ENCODE measurements around the gene CEP164.
"Not testable (repeated sequence)": the region's sequence is repeated elsewhere in the genome, so short reads cannot be mapped to it uniquely, and the experiment has no call there.

CEP164 gene

DNA sequence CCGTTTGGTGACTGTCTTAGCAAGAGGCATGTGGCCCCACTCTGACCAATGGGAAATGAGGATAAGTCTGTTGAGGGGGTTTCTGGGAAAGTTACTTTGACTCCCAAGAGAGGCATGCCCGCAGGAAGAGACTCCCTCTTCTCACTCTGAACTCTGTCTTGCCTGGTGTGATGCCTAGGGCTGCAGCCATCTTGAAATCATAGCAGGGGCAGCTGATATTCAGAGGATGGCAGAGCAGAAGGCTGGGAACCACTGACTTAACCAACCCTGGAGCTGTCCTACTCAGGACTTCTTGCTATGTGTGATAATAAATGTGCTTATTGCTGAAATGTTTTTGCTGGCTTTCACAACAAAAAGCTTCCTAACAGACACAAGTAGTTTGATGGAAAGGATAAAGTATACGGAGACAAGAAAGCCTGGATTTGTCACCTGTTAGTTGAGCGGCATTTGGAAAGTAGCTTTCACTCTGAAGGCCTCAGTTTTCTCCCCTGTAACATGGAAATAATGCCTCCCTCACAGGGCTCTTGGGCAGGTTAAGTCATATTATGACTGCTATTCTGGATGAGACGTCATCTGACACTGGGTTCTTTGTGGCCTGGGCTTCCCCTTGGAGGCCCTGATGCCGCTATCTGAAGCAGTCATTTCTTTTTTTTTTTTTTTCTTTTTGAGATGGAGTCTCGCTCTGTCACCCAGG lies 128.5 kb downstream of the CEP164 start:
- no peaks in the 10 kb centered on the region for H3K36me3 ChIP-seq (ENCODE audit: control insufficient read depth in 2 of 2, insufficient read depth in 1 of 2, low read length in 2 of 2)
- TF ChIP-seq ZNF548 (tag by site-specific recombination; IDR thresholded peaks at IDR 0.05) (no peak), ZNF394 (tag by site-specific recombination; IDR thresholded peaks at IDR 0.05; ENCODE audit: borderline replicate concordance) (no peak), ZNF266 (tag by site-specific recombination; IDR thresholded peaks at IDR 0.05; ENCODE audit: low read depth) (no peak)
- H3K27ac ChIP-seq (ENCODE audit: extremely low read depth, low read depth, low read length), result no peak overlapping the region
- H3K4me3 ChIP-seq (ENCODE audit: low read depth, low read length), result no peak overlapping the region
- no peaks in the 10 kb centered on the region for H3K9me3 ChIP-seq (ENCODE audit: control insufficient read depth, insufficient read depth, low read depth, low read length)
- POLR2A ChIA-PET, result no interaction called here
- CTCF ChIA-PET, result no interaction called here
- H3K4me1 ChIP-seq (ENCODE audit: control insufficient read depth, insufficient read depth, low read length), result no peaks in the 10 kb centered on the region

- H3K27ac ChIP-seq (ENCODE audit: extremely low read depth, low read depth, low read length); H3K36me3 ChIP-seq (ENCODE audit: control insufficient read depth in 2 of 2, insufficient read depth in 1 of 2, low read length in 2 of 2); POLR2A ChIA-PET; H3K9me3 ChIP-seq (ENCODE audit: control insufficient read depth, insufficient read depth, low read depth, low read length); H3K4me1 ChIP-seq (ENCODE audit: control insufficient read depth, insufficient read depth, low read length); H3K4me3 ChIP-seq (ENCODE audit: low read depth, low read length): not testable (repeated sequence)
- CTCF ChIA-PET, result interaction anchor here (0.6 kb wide), 1 partner anchor 506 kb away, joined by 4 read pairs; no protein-coding TSS in a partner anchor
Observed at GRCh38 chr11:117456721-117457029, 129.0 kb downstream of the CEP164 start.

DNA sequence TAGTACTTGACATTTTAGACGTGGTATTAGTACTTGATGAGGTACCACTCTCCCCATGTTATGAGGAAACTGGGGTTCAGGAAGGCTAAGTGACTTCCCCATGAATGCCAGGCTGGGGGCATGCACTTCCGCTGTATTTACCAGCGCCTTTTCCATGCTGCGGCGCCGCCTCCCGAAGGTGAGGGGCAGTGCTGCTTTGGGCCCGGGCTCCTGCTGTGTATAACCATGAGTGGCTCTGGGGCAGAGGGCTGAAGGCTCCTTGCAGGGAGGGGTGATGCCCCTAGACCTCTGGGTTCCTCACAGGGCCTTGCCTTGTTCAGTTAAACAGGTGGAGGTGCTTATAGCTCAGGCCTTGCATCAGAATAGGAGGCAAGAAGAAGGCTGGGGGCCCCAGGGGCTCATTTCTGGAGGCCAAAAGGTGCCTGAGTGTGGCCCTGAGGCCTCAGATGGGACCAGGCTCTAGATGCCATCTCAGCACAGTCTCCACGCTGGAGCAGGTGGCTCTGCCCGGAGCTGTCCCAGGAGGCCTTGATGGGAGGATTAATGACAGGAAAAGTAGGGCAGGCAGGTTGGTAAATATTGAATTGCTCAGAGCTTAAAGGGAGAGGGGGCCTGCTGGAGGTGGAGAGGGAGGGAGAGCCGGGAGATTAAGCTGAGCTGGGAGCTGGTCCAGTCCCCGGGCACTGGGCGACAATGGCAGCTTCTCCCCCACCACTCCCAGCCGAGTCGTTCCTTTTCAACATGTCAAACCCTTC lies 129.6 kb downstream of the CEP164 start:
- Histone ChIP-seq H3K9me3 (ENCODE audit: control insufficient read depth, insufficient read depth, low read depth, low read length) (no peaks in the 10 kb centered on the region), H3K27ac (ENCODE audit: extremely low read depth, low read depth, low read length) (no peak overlapping the region), H3K4me3 (ENCODE audit: low read depth, low read length) (no peak overlapping the region), H3K4me1 (ENCODE audit: control insufficient read depth, insufficient read depth, low read length) (no peaks in the 10 kb centered on the region), H3K36me3 (ENCODE audit: control insufficient read depth in 2 of 2, insufficient read depth in 1 of 2, low read length in 2 of 2) (no peaks in the 10 kb centered on the region)
- ChIA-PET CTCF (interaction anchor here (0.6 kb wide), 1 partner anchor 506 kb away, joined by 4 read pairs; no protein-coding TSS in a partner anchor), POLR2A (no interaction called here)
- TF ChIP-seq ZNF596 (tag by site-specific recombination; IDR thresholded peaks at IDR 0.05), result no peak
- TF ChIP-seq ZNF521 (tag by site-specific recombination; IDR thresholded peaks at IDR 0.05), result no peak

GRCh38 chr11:117457835-117458234 lies 130.2 kb downstream of the CEP164 start:
- no peaks in the 10 kb centered on the region for H3K9me3 ChIP-seq (ENCODE audit: control insufficient read depth, insufficient read depth, low read depth, low read length)
- H3K4me3 ChIP-seq (ENCODE audit: low read depth, low read length), result no peak overlapping the region
- H3K27ac ChIP-seq (ENCODE audit: extremely low read depth, low read depth, low read length), result no peak overlapping the region
- no peaks in the 10 kb centered on the region for H3K36me3 ChIP-seq (ENCODE audit: control insufficient read depth in 2 of 2, insufficient read depth in 1 of 2, low read length in 2 of 2)
- CTCF ChIA-PET, result no interaction called here
- H3K4me1 ChIP-seq (ENCODE audit: control insufficient read depth, insufficient read depth, low read length), result no peaks in the 10 kb centered on the region
- POLR2A ChIA-PET, result no interaction called here
- TF ChIP-seq ZNF16 (tag by site-specific recombination; IDR thresholded peaks at IDR 0.05; ENCODE audit: low read depth) (no peak), ZEB2 (tag by site-specific recombination; IDR thresholded peaks at IDR 0.05) (no peak), ZNF169 (tag by site-specific recombination; IDR thresholded peaks at IDR 0.05) (no peak), ZFHX2 (tag by site-specific recombination; conservative IDR thresholded peaks at IDR 0.05) (no peak), ZNF362 (tag by site-specific recombination; IDR thresholded peaks at IDR 0.05) (no peak), ZNF830 (tag by site-specific recombination; IDR thresholded peaks at IDR 0.05; ENCODE audit: low read depth) (no peak), ZNF202 (tag by site-specific recombination; IDR thresholded peaks at IDR 0.05; ENCODE audit: borderline replicate concordance) (no peak), ZXDB (tag by site-specific recombination; IDR thresholded peaks at IDR 0.05) (no peak), ZNF404 (tag by site-specific recombination; IDR thresholded peaks at IDR 0.05) (no peak), BCL11B (tag by site-specific recombination; IDR thresholded peaks at IDR 0.05; ENCODE audit: low read depth) (no peak)
- TF ChIP-seq, protein P1, sequence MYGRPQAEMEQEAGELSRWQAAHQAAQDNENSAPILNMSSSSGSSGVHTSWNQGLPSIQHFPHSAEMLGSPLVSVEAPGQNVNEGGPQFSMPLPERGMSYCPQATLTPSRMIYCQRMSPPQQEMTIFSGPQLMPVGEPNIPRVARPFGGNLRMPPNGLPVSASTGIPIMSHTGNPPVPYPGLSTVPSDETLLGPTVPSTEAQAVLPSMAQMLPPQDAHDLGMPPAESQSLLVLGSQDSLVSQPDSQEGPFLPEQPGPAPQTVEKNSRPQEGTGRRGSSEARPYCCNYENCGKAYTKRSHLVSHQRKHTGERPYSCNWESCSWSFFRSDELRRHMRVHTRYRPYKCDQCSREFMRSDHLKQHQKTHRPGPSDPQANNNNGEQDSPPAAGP (tag by site-specific recombination; IDR thresholded peaks at IDR 0.05), result no peak
- TF ChIP-seq, protein P2, sequence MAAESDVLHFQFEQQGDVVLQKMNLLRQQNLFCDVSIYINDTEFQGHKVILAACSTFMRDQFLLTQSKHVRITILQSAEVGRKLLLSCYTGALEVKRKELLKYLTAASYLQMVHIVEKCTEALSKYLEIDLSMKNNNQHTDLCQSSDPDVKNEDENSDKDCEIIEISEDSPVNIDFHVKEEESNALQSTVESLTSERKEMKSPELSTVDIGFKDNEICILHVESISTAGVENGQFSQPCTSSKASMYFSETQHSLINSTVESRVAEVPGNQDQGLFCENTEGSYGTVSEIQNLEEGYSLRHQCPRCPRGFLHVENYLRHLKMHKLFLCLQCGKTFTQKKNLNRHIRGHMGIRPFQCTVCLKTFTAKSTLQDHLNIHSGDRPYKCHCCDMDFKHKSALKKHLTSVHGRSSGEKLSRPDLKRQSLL (tag by site-specific recombination; IDR thresholded peaks at IDR 0.05), result no peak
- TF ChIP-seq, protein P3, sequence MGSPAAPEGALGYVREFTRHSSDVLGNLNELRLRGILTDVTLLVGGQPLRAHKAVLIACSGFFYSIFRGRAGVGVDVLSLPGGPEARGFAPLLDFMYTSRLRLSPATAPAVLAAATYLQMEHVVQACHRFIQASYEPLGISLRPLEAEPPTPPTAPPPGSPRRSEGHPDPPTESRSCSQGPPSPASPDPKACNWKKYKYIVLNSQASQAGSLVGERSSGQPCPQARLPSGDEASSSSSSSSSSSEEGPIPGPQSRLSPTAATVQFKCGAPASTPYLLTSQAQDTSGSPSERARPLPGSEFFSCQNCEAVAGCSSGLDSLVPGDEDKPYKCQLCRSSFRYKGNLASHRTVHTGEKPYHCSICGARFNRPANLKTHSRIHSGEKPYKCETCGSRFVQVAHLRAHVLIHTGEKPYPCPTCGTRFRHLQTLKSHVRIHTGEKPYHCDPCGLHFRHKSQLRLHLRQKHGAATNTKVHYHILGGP (tag by site-specific recombination; IDR thresholded peaks at IDR 0.05), result no peak
- TF ChIP-seq, protein P4, sequence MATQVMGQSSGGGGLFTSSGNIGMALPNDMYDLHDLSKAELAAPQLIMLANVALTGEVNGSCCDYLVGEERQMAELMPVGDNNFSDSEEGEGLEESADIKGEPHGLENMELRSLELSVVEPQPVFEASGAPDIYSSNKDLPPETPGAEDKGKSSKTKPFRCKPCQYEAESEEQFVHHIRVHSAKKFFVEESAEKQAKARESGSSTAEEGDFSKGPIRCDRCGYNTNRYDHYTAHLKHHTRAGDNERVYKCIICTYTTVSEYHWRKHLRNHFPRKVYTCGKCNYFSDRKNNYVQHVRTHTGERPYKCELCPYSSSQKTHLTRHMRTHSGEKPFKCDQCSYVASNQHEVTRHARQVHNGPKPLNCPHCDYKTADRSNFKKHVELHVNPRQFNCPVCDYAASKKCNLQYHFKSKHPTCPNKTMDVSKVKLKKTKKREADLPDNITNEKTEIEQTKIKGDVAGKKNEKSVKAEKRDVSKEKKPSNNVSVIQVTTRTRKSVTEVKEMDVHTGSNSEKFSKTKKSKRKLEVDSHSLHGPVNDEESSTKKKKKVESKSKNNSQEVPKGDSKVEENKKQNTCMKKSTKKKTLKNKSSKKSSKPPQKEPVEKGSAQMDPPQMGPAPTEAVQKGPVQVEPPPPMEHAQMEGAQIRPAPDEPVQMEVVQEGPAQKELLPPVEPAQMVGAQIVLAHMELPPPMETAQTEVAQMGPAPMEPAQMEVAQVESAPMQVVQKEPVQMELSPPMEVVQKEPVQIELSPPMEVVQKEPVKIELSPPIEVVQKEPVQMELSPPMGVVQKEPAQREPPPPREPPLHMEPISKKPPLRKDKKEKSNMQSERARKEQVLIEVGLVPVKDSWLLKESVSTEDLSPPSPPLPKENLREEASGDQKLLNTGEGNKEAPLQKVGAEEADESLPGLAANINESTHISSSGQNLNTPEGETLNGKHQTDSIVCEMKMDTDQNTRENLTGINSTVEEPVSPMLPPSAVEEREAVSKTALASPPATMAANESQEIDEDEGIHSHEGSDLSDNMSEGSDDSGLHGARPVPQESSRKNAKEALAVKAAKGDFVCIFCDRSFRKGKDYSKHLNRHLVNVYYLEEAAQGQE (tag by site-specific recombination; IDR thresholded peaks at IDR 0.05), result no peak

All from HEK293 (cell line).